Measurements from ENCODE around the gene ANKRD18A. TPM values are rescaled to one million over a fixed set of nuclear protein-coding genes. Genes with fewer than 3 reads are reported as not detected.

Gene ANKRD18A
- total and polyA plus RNA-seq, 9 of the 15 experiments (the other 6 are each of a cell fraction or from before 2014, with no cell fraction given), result 1.9 TPM; not detected in 8

GRCh38 chr9:38659538-38659937 is 39.1 kb upstream of the ANKRD18A start:
- Histone ChIP-seq H3K4me3 (no peak overlapping the region), H3K9me1 (ENCODE audit: control insufficient read depth, insufficient read depth, low read length) (no peaks in the 10 kb centered on the region), H3K4me1 (replicated peaks in 1 of 2; ENCODE audit: control insufficient read depth in 2 of 2, insufficient read depth in 2 of 2, low read length in 2 of 2) (no peaks in the 10 kb centered on the region), H3K27ac (ENCODE audit: extremely low read depth, low read depth, low read length) (no peak overlapping the region), H3K36me3 (ENCODE audit: control insufficient read depth, insufficient read depth, low read length) (no peaks in the 10 kb centered on the region), H4K20me1 (replicated peaks; ENCODE audit: control insufficient read depth, insufficient read depth, low read length) (no peaks in the 10 kb centered on the region), H3K9ac (ENCODE audit: insufficient read depth in 1 of 2, low read depth in 2 of 2, low read length in 2 of 2) (no peak overlapping the region), H2AFZ (ENCODE audit: low read depth, low read length) (no peak overlapping the region), H3K79me2 (ENCODE audit: control insufficient read depth, insufficient read depth, low read length) (no peaks in the 10 kb centered on the region), H3K9me3 (replicated peaks; ENCODE audit: control insufficient read depth, insufficient read depth, low read depth, low read length) (no peaks in the 10 kb centered on the region), H3K4me2 (ENCODE audit: insufficient read depth, low read length) (no peak overlapping the region), H3K27me3 (ENCODE audit: control insufficient read depth in 2 of 2, insufficient read depth in 2 of 2, low read length in 2 of 2) (no peaks in the 10 kb centered on the region)
- 4% methylated on average over 4 of the region's 7 CpGs for WGBS (ENCODE audit: insufficient coverage, low coverage, missing lambda C conversion rate)
- no TSS peak for BruUV-seq (replicated peaks)
- ChIA-PET CTCF (ENCODE audit: low intra/inter-chr PET ratio) (no interaction called here), POLR2A (no interaction called here)
- FAIRE-seq (no peak), DNase-seq (ENCODE audit: extremely low read depth in 1 of 4, low spot score in 3 of 4) (no peak), ATAC-seq (no peak)
- intact Hi-C loops (cut with micrococcal nuclease) (no loop called here), in situ Hi-C loops (cut with MboI) (no loop called here)
- TF ChIP-seq PYGO2 (tag; IDR thresholded peaks at IDR 0.05) (no peak), HLTF (IDR thresholded peaks at IDR 0.05) (no peak), ZNF347 (CRISPR knock-in tag; IDR thresholded peaks at IDR 0.05; ENCODE audit: low read depth) (no peak), NONO (IDR thresholded peaks at IDR 0.05; ENCODE audit: low read depth in 2 of 2, low read length in 1 of 2) (no peak), ELF1 (tag; IDR thresholded peaks at IDR 0.05) (no peak), RBBP5 (IDR thresholded peaks at IDR 0.05; ENCODE audit: borderline replicate concordance, insufficient read depth, low read length, poor library complexity, severe bottlenecking) (no peak), IRF2 (CRISPR knock-in tag; IDR thresholded peaks at IDR 0.05) (no peak), ZNF354B (CRISPR knock-in tag; IDR thresholded peaks at IDR 0.05) (no peak)

Data from K562 (cell line).